Vagina (tissue), 2 donors: Measurements from ENCODE around the gene PRDM1.

Experiments
- POLR2A ChIP-seq, 2 donors: fragments of 450-650 bp; IDR thresholded peaks; one replicate each; pipeline ENCODE4 v1.6.1; 2017; ENCODE audit warnings: antibody characterized with exemption in 2 of 2, mild to moderate bottlenecking in 2 of 2, moderate library complexity in 2 of 2
- TF ChIP-seq, protein P1 (sequence below), 3 experiments: fragments of 450-650 bp in 2 of 3; fragments of 200-600 bp in 1 of 3; sonication (generic) in 1 of 3; IDR thresholded peaks; one replicate each; pipeline ENCODE4 v1.5.1; 2017 to 2019; ENCODE audit warnings: antibody characterized with exemption in 3 of 3, mild to moderate bottlenecking in 2 of 3, moderate library complexity in 2 of 3

DNA sequence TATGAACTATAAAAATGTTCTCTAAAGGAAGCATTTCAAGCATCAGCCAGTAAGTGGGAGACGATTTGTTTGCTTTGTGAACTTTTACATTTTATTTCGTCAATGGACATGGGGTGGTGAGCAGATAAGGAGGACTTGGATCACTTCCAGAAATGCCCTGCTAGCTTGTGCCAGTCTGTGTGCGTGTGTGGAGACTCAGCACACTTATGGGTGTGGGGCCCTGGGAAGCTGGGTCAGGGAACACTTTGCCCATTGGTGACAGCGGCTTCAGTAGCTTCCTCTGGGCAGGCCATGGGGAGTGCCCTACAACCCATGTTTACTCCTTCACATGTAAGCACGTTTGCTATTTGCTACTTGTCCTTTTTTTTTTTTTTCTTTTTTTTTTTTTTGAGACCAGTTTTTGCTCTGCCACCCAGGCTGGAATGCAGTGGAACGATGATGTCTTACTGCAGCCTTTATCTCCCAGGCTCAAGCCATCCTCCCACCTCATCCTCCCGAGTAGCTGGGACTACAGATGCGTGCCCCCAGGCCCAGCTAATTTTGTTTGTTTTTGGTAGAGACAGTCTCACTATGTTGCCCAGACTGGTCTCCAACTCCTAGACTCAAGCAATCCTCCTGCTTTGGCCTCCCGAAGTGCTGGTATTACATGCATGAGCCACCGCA is 24.2 kb downstream of the PRDM1 start:
- TF ChIP-seq, protein P1, sequence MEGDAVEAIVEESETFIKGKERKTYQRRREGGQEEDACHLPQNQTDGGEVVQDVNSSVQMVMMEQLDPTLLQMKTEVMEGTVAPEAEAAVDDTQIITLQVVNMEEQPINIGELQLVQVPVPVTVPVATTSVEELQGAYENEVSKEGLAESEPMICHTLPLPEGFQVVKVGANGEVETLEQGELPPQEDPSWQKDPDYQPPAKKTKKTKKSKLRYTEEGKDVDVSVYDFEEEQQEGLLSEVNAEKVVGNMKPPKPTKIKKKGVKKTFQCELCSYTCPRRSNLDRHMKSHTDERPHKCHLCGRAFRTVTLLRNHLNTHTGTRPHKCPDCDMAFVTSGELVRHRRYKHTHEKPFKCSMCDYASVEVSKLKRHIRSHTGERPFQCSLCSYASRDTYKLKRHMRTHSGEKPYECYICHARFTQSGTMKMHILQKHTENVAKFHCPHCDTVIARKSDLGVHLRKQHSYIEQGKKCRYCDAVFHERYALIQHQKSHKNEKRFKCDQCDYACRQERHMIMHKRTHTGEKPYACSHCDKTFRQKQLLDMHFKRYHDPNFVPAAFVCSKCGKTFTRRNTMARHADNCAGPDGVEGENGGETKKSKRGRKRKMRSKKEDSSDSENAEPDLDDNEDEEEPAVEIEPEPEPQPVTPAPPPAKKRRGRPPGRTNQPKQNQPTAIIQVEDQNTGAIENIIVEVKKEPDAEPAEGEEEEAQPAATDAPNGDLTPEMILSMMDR (IDR thresholded peaks at IDR 0.05): no peak
- TF ChIP-seq POLR2A (IDR thresholded peaks at IDR 0.05): no peak
